Endometrium (tissue), 2 donors: ENCODE results near the gene GLYR1.

Source experiments
- FAIRE-seq: peaks from 2 replicates; lab custom pipeline; 2012; peaks lifted over from hg19 to GRCh38; lab: Jason Lieb, UNC
- donor health status: control.
- donor health status: control.

The GLYR1 gene

DNA sequence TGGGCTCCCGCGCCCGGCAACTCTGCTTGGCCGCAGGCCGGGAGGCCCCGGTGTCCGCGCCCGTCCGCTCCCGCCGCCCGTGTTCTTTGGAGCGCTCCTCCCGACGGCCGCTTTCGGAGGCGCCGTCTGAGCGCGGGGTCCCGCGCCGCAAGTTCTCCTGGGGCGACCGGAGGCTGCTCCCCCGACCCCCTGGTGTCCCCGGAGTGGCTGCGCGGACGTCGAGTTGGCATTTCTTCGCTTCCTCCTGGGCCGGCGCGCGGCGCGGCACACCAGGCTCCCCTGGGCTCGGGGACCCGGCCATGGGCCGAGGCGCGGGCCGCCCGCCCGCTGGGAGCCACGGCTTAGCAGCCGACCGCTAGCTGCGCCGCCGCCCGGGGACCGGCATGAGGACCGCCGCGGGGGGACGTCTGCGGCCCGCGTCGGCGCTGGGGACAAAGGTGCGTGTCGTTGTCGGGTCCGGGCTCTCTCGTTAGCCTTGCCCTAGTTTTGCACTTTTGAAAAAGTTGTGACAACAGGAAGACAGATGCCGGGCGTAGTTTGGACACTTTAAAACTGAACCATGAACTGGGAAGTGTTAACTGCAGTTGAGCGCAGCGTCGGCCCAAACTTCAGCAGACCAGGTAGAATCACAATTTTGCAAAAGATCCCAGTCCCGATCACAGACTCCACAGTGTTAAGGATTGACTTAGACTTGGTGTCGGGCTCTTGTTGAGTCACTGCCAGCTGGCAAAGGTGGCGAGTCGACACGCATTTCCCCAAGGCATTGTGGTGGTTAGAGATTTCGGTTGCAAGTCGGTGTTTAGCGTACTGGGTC, 893 bp upstream of the GLYR1 start:
- FAIRE-seq: no peak

DNA sequence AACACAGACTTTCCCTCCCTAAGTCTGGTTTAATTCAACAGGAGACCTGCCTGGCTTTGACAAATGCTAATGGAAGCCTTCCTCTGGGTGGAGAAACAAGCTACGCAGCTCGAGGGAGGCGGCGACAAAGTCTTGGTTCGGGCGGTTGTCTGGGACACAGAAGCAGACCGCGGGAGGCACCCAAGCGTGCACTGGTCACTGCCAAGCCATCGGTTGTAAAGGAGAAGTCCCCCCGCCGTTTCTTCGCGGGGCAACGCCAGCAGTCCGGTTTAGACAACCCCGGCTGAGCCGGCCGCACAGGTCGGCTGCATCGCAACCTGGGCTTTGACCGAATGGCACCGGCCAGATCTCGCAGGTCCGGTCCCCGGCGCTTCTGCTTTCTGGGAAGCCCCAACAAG, 586 bp downstream of the GLYR1 start:
- no peak for FAIRE-seq

GRCh38 chr16:4840984-4841383, 6.1 kb downstream of the GLYR1 start:
- FAIRE-seq: no peak

DNA sequence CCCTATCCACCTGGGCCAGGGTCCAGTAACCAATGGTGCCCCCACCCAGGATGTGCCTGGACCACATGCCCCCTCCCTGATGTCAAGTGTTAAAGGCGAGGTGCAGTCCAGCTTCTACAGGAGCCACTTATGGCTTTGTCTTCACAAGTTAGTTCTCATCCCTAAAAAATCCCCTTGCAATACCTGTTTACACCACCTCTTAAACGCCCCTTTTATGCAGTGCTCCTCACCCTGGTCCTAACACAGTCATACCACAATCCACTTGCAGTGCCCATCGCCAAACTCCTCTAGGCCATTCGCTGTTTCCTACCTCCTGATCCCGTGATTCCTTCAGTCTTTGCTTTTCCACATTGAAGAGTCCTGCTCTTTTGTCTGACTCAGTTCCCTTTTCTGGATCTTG, 7.1 kb downstream of the GLYR1 start:
- FAIRE-seq: no peak

GRCh38 chr16:4837733-4838501, 9.2 kb downstream of the GLYR1 start:
- FAIRE-seq: no peak

DNA sequence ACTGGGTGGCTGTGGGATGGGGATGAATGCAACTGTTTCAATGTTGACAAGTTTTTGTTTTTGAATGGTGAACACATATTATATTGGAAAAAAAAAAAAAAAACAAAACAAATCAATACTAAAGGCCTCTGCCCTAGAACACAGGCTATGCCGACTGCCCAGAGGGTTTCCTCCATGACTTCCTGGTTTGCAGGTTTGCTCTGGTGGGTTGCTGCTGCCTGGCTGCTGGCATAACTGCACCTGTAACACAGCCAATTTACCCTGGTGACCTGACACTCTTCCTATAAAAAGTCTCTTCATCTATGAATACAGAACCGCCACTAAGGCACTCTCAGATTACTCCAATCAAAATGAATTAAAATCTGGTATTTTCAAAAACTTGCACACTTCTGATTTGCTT, 10.4 kb downstream of the GLYR1 start:
- no peak for FAIRE-seq

- FAIRE-seq: no peak
Observed at GRCh38 chr16:4833584-4833983, 13.5 kb downstream of the GLYR1 start.

DNA sequence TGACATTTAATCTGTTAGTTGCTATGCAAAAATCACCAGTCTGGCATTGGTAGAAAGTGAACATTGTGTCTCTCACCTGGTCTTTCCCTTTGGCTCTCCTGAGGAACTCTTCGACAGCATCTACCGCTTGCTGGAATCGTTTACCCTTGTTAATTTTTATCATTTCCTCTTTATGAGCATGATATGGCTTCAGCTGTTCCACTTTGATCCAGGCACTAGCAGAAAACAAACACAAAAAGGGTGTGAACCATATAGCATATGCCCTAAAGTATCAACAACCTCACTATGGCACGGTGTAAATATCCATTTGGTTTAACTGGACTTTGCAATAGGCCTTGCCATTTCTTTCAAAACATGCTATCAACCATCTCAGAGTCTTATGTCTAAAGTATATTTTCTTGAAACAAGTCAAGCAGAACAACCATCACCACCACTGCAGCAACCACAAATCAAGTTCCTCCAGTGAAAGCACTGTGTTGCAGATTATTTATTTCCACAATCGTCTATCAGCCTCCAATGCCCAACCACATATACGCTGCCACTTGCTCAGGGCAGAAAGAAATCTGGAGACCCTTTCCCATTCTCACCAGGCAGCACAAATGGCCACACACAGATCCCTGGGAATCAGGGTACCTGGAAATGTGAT, 14.3 kb downstream of the GLYR1 start:
- no peak for FAIRE-seq

- FAIRE-seq: no peak
Observed at GRCh38 chr16:4831616-4832015, 15.5 kb downstream of the GLYR1 start.

GRCh38 chr16:4830408-4830807, 16.7 kb downstream of the GLYR1 start:
- FAIRE-seq: no peak

GRCh38 chr16:4828567-4829321, 18.3 kb downstream of the GLYR1 start:
- FAIRE-seq: no peak

DNA sequence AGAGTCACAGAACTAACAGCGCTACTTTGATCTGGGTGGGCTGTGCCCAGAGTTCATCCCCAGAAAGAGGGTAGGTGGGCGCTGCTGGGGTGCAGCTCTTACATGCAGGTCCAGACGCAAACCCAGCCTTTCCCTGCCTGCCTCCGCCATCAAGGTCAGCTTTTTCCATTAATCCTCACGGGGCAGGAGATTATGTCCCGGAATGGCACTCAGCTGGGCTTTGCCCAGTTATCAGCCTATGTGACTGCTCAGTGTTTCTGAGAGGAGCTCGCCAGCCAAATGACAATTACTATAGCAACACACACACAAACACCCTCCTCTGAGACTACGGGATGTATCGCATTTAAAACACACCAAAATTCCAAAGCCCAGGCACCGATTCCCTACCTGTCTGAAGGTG, 20.1 kb downstream of the GLYR1 start:
- FAIRE-seq: no peak

DNA sequence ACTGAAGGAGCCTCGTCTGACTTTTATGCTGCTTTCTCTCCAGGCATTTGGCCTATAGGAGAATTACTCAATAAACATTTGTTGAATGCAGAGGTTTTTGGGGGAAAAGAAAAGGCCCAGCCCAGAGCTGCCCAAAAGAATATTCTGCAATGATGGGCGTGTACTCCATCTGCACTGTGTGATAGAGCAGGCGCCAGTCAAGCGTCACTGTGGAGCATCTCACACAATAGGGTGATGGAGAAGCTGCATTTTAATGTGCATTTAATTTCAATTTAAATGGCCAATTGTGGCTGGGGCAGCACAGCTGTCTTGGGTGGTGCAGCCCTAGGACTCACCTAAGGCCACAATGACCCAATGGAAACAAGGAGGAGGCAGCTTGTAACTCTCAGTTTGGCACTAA, 20.6 kb downstream of the GLYR1 start:
- FAIRE-seq: no peak

DNA sequence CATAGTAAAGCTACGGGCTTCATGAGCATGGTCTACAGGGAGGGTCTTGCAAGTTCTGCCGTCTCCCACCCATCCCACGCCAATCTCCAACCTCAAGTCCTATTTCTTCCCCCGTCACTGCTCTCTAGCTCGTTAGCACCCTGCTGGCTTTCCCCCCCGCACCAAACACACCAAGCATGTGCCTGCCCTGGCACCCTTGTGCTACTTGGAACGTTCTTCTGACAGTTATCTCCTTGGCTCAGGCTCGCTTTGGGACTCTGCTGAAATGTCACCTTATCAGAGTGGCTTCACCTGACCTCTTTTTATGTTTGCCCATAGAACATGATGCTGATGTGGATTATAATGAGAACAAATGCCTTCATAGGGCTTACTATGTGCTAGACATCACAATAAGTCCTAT, 21.9 kb downstream of the GLYR1 start:
- no peak for FAIRE-seq

DNA sequence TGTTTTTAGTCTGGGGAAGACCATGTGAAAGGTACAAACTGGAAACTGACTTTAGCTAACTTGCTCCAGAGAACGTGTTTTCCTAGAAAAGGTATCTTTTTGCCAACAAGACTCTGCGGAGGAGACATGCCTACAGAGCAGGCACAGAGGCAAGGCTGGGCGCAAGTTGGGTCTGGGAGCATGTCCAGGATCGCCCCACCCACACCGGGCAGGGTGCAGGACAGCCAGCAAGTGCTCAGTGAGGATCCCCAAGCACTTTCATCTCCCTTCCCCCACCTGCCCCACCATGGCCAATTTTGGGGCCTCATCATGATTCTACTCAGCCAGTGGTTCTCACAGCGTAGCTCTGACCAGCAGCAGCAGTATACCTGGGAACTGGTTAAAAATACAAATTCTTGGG, 26.4 kb downstream of the GLYR1 start:
- FAIRE-seq: no peak

DNA sequence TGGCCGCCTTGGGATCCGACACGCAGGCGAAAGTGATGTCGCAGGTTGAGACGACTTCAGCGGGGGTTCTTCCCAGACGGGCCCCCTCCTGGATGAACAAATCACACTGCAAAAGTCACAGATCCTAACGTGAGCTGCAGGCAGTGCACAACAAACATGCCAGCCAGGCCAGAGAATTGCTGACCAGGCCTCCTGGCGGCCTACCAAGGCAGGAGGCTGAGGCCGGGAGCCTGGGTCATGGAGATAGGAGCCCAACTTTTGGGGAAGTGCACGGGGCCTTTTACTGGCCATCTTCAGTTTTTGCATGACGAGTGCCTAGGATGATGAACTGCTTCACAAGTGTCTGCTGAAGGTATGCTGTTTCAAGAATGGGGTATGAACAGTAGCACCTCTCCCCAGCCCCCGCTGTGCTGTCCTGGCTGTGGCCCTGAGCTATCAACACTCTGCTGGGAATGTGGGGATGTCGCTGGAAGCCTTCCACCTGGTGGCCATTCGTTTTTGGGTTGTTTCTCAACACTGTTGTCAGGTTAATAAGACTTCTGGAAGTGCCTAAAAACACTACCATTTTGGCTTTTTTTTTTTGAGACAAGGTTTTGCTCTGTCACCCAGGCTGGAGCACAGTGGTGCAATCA, 32.4 kb downstream of the GLYR1 start:
- no peak for FAIRE-seq

DNA sequence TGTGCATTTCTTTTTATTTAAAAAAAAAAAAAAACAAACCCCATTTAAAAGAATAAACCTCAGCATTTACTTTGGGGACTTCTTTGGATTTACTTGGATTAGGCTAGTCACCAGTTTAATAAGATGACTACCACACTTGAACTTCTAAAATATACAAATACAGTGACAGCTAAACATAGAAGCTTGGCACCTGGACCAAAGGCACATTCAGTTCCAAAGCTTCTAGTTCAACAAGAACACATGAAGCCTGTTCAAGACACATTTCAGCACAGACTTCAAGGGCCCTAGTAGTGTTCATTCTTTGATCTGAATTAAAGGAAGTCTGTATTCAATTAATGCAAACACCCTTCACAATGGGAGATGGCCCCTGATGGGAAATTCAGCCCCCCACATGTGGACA, 33.0 kb downstream of the GLYR1 start:
- FAIRE-seq: no peak

DNA sequence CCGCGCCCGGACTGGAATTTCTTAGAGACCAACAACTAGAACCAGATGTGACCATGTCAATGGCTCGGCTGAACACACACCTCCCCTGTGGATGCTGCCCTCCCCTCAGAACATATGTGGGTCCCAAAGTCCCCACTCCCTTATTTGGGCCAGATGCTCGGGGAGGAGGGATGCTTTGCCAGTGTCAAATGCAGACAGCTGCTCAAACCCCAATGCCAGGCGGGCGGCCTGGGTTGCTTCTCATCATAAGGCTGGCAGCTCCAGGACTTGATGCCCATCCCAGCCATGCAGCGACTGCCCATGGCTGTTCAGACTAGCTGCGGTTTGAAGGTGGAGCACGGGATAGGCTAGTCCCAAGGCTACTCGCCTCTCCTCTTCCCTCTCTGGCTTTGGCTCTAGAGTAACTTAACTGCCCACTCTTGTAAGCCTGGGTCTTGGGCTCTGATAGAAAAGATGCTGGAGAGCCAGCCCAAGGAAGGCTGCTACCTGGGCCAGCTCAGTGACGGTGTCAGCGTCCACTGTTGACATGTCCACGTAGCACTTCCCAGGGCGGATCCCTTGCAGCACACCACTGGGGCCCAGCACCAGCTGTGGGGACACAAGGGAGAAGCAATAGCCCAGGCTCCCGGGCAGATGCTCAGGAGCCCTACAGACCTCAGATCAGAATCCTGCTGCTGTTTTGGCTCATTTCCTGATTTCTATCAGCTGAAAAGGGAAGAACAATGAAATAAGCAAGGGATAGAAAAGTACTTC, 33.7 kb downstream of the GLYR1 start:
- no peak for FAIRE-seq

DNA sequence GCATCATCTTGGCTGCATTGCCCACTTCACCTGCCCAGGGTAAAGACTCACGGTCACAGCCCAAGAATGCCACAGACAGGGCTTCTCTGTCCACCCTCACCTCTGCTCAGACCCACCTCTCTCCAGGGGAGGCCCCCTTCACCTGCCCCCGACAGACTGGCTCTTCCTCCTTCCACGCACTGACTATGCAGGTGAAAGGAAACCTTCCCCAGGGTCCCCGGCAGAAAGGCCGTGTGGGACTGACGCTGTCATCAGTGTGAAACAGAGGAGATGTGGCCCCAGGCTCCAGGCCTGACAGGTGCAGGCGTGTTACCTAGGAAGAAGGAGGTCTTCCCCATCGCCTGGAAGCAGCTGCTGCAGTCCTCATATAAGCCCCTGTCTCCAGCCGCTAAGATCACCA, 35.3 kb downstream of the GLYR1 start:
- no peak for FAIRE-seq

DNA sequence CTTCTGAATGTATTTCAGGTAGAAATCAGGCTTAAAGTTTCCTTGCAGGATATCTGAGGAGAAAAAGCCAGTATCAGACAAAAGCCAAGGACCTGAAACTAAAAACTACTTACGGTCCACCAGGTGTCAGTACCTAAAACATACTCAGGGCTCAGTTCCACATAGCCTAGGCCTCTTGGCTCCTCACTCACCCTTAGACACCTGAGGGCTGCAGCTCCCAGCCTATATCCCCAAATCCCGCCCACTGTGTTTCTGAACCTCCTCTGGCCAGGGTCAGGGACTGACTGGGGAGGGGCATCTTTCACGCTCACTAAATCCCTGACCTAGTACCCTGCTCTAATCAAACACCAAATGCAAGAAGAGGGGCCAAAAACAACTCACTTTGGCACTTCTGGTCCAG, 35.8 kb downstream of the GLYR1 start:
- no peak for FAIRE-seq

GRCh38 chr16:4806280-4806679, 40.8 kb downstream of the GLYR1 start:
- FAIRE-seq: no peak
